GM19468 (cell line): ENCODE results near the gene GRIN2A.

Source experiments
- ATAC-seq: cut with Tn5 transposase; IDR thresholded peaks from one replicate; pipeline ENCODE4 v1.9.1; 2021; ENCODE audit warnings: mild to moderate bottlenecking, moderate library complexity, moderate number of reproducible peaks; ENCODE audit not compliant: unreplicated experiment; ENCODE audit errors: extremely low read depth

GRIN2A gene

DNA sequence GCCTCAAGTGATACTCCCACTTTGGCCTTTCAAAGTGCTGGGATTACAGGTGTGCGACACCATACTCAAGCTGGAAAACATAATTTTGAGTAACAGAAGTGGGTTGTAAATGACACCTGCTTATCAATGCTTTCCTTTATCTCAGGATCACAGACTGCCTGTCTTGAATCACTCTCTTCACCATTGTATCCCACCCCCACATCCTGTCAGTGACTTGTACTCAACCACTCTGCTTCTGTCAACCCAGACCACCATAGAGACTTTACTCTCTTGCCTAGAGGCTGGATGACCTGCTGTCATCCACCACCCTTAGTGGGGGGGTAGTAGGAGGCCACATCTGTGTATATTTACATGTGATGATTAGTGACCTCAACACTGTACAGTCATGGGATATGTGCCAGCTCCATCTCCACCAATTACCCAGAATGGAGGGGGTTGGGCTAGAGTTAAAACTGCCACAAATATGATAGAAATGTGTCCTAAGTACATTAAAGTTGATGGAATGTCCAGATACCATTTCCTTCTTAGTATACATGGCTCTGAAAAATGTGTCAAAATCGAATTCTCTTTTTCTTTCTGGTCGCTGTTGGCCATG, 338.7 kb downstream of the GRIN2A start:
- no peak for ATAC-seq

DNA sequence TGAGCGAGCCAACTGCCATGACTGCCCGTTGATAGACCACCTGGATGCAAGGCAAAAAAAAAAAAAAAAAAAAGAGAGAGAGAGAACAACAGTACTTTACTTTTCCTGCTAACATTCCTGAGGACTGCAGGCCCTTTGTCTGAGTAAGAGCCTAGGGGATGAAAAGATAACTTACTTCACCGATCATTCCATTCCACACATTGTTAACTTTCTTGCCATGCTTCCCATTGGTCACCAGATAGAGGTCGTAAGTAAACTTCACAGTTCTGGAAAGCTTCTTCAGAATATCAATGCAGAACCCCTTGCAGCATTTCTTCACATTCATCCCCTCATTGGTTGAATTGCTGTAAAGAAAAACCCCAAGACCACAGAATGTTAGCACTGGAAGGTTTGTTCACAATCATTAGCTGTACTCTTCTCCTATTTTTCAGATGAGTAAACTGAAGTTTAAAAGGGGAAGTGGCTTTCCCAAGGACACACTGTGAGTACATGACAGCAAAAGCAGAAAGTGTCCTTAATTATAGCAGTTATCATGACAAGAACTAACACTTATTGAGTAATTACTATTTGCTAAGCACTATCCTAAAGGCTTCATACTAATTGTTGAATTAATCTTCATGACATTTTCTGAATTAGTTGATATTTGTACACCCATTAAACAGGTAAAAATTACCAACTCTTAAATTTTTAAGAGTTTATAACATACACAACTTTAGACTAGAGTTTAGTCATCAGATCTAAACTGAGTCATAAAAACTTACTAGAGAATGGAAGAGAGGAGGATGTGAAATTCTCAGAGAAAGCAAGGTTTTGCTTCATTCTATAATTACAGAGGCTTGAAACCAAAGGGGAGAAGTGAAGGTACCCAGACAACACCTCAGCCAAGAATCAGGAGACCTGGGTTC, 341.2 kb downstream of the GRIN2A start:
- no peak for ATAC-seq

DNA sequence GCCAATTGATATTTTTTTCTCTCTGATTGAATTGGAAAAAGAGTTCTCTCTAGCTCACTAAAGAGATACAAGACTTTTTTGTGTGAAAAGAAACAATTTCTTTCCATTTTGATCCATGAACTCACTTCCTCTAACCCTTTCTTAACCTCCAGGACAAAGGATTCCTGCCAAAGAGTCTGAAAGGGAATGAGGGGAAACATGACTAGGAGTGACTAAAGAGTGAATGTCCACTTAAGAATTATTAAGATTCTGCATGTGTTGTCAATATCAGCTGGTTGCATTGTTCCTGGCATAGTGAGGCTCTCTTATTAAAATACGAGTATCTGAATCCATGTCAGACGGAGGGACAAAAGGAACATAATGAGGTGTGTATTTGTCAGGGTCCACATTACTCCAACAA, 344.7 kb downstream of the GRIN2A start:
- ATAC-seq = no peak

DNA sequence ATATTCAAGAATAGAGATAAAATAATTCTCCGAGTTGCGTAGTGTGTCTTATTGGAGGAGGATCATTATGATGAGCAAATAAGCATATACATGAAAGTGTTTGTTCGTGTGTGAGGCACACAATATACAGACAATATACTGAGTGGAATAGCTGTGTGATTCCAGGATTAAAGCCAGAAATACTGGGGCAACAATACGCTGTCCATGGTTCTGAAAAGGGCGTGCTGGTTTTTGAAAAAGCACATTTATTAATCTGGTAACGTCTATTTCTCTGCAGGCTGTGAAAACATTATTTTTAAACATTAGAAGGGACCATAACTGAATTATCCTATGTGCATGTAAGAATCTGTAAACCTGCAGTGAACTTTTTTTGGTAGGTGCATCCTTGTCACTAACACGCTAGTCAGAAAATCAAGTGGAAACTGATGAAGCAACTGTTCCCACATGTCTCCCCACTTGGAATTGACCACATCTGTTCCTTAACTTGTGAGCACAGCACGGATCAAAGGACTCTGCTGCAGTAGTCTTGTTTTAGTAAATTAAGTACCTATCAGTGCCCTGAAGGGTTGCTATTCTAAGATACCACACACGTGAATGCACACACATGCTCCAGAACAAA, 346.0 kb downstream of the GRIN2A start:
- ATAC-seq = no peak

DNA sequence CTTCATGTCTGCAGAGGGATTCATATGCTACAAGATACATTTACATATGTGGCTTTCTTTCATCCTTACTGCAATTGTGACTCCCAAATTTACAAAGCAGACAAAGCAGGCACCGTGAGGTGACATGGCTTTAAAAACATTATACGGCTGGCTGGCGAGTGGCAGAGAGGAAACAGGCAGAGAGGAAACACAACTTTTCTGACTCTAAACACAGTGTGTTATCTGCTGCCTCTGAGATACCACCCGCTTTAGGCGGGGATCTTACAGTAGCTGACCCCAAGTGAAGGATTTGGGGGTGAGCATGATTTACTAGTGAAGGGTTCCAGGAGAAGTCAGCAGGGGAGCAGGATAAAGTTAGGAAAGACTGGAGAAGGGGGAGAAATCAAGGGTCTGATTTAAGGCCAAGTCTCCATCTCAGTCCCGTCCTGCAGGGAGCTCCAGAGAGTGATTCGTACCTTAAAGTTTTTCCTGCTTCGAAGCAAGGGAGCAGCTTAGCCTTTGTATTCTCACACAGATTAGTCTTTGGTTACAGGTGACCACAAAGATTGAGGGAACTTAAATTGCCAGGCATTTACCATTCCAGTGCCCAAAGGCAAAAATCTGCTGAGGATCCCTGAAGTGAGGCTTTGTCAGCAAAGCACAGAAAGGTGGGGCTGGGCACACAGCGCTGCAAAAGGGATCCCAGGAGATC, 355.0 kb downstream of the GRIN2A start:
- ATAC-seq = no peak

DNA sequence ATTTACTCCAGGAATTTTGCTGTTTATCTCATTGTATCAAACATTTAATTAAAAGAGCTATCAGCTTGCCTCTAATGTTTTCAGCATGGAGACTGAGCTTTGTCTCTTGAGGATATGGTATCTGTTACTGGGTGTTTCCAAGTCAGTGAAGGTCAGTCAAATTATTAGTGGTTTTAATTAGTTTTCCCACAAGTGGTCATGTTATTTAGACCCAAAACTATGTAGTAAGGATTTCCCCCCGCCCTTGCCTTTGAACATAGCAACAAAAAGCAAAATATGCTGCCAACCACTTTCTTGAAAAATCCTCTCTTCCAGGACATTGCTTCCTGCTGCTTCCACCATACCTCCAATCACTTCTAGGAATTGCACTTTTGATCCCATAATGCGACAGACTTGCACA, 355.6 kb downstream of the GRIN2A start:
- ATAC-seq = no peak

DNA sequence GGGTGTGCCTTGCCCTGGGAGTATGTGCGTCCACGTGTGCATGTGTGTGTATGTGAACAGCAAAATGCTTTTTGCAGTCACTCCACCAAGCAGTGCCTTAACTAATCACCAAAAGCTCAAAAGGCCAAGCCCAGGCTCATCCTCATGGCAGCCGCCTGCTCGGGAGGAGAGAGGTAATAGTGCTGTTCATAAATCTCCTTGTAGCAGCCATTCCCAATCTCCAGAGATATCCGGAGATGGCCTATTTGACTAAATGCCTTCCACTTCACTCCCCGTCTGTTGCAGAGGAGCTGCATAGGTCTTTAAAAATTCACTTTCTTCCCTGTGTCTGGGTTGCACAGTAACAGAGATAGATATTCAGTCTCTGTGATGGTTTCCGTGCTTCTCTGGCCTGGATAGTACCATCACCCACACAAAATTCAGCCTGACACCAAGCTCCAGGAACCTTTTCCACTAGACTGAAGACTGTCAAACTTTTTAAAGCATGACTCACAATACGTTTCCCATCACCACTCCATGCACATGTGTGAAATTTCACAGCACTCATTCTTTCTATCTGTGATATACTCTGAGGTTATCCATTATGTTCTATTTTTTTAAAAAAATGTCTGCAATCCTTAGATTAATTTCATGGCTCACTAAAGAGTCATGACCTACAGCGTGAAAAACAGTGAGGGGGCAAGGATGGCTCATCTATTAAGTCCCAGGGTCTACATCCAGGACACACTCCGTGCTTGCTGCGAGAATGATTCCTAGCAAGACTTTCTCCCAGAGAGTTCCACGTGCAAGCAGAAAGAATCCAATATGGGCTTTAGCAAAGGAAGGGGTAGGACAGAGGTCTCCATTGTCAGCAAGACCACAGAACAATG, 357.8 kb downstream of the GRIN2A start:
- ATAC-seq = no peak

DNA sequence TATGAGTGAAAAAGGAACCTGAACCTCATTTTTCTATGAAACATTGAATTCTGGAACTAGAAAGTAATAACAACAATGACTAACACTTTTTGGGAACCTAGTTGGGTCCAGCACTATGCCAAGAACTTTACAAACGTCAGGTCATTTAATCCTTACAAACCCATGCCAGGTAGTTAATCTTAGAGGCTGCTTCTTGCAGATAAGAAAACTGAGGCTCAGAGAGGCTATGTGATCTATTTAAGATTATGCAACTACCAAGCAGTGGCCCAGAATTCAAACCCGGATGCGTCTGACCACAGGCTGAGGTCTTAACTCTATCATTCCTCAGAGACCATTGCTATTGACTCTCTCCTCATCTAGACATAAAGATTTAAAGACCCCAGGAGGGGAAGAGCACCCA, 358.7 kb downstream of the GRIN2A start:
- ATAC-seq = no peak

DNA sequence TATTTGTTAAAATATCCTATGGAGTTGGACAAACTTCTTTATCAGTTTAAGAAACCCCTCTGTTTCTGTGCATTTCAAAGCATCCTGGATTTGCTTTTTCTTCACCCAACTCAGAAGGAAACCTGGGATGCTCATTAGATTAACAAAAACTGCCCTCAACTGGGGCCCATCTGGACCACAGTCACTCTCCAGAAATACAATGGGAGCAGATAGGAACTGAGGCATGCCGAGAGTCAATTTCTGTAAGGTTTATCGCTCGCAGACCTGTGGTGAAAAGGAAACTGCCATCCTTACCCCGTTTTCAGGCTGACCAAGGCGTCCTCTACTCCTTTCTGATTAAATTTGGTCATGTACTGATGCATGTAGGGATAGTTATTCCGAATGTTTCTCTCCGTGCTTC, 360.3 kb downstream of the GRIN2A start:
- ATAC-seq = no peak

DNA sequence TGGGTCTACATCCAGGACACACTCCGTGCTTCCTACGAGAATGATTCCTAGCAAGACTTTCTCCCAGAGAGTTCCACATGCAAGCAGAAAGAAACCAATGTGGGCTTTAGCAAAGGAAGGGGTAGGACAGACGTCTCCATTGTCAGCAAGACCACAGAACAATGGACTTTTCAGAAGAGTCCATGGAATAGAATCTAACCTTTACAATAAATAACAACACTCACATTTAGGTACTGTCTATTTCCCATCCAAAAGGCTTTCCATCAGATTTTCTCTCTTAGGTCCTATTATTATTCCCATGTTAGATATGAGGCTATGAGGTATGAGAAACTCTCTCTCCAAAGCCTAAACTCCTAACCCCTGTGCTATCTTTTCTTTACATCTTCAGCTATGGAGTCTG, 360.9 kb downstream of the GRIN2A start:
- ATAC-seq = no peak

DNA sequence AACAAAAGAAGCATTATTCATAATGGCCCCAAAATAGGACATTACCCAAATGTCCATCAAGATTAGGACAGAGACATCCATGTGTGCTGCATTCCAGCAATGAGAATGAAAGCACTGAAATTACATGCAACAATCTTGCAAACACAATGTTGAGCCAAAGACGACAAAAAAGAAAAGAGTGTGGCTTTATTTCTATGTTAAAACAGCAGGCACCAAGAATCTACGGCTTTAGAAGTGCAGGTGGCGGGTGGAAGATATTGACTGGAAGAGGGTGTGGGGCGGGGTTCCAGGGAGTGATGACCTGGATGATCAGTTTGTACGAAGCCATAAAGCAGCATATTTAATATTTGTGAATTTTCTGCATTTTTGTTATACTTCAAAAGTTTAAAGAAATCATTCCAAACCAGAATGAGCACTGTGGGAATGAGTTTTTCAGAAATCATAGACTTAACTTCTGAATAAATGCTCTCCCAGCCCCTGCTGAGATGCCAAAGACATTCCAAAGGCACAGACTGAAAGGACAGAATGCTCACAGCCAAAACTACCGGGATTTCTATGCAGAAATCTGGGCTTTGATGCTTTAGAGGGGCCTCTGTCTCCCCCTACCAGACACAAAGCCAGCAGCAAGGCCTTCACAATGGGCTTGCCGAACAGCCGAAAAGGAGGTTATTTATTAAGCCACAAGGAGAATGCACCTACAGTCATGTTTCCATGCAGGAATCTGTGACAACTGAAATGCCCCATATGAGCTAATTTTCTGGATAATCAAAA, 361.6 kb downstream of the GRIN2A start:
- ATAC-seq = no peak

DNA sequence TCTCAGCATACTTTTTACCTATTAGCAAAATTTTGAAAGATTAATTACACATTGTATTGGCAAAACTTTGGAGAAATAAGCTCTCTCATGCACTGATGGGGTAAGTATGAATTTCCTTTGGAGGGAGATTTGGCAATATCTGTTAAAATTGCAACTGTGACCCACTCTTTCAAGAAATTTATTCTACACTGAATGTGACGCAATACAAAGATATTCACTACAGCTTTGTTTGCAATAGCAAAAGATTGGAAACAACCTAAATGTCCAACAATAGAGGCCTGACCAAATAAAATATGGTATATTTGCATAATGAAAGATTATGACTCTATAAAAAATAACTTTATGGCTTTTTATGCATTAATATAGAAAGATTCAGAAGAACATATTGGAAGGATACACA, 363.5 kb downstream of the GRIN2A start:
- ATAC-seq = no peak

DNA sequence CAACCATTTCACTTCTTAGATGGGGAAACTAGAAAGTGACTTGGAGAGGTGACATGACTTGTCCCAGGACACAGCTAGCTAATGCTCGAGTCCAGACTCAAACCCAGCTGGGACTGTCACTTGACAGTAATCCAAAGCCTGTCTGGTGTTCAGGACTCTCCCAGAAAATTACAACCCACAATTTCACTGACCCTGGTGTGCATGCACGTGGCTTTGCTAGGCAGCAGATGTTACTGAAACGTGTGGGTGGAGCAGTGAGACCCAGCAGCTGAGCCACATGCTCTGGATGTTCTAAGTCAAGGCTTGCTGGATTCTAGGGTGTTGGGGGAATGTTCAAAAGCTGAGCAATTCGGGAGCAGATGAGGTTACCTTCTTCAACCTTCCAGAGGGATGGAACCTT, 364.6 kb downstream of the GRIN2A start:
- ATAC-seq = no peak

DNA sequence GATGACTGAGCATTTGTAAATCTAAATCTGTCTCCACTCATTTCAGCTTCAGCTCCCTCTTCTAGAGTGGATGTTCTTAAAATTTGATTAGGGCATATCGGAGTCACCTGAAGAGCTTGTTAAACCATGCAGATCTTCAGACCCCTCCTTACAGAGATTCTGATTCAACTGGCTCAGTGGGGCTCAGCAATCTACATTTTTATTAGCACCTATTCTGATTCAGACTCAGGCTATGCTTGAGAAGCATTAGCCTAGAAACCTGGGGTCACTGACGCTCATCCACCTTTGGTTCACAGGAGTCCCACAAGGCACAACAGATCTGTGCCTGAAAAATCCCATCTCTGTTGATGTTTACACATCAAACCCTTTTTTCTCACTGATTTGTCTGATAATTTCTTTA, 365.6 kb downstream of the GRIN2A start:
- ATAC-seq = no peak

DNA sequence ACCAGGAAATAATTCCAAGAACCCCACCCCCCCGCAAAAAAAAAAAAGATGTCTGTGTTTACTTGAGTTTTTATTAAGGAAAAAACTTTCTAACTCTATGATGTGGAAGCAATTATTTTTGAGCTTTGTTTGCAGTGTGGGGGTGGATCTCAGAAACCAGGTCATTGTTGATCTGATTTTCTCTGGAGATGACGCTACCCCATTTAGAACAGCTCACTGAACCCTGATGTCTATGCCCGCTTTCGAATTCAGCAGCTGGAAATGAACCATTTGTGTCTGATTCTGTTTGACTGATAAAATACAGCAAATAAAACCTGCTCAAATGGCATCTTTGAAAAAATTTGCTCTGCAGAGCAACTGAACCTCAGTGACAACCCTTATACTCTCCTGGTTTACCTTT, 368.6 kb downstream of the GRIN2A start:
- ATAC-seq = no peak

DNA sequence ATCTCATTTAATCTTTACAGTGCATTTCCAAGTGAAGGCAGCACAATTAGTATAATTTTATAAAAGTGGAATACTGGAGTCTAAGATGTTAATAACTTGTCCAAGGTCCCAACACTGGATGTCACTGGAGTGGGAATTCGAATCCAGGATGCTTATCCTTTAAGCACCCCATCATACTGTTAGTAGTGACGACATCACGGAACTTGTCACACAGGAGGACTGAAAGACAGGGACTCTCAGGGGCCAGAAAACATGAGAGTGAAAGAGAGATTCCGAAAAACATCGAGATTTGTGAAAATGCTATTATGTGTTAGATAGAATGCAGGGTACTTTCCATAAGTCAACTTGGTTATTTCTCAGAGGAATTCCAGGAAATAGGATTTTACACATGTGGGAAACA, 374.0 kb downstream of the GRIN2A start:
- ATAC-seq = no peak

DNA sequence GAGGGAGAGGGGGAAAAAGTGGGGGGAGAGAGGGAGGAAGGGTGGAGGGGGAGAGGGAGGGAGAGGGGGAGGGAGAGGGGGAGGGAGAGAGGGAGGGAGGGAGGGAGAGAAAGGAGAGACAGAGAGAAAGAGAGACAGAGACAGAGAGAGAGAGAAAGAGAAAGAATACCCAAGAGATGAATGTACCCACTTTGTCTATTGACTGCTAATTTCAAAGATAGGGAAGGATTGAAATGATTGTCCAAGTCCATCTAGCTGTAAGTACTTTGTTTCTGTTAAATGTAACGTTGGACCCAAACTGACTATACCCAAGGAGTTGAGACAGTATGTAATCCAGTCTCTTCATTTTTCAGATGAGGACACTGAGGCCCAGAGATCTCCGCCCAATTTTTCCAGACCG, 374.9 kb downstream of the GRIN2A start:
- ATAC-seq = no peak

DNA sequence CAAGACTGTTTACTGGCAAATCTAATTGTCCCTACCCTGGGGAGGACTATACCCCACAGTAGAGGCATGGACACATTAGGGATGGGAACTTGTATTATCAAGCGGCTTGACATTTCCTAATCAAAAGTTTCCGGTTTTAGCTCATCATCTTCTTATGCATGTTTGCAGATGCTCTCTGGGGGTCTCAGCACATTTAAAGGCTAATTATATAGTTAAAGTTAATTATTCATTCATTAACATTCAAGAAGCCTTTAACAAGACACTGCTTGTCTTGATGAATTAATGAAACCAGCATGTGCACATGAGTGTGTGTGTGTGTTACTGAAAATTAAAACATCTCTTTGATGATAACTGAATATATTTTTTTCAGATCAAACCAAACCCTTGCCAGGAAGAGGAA, 377.1 kb downstream of the GRIN2A start:
- ATAC-seq = no peak

DNA sequence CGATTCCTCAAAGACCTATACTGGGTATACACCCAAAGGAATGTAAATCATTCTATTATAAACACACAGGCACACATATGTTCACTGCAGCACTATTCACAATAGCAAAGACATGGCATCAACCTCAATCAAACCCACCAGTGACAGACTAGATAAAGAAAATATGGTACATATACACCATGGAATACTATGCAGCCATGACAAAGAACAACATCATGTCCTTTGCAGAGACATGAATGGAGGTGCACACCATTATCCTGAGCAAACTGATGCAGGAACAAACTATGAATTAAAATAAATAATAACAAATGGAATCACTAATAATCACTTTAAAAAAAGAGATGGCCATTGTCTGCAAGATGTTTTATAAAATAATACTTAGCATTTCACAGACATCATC, 380.1 kb downstream of the GRIN2A start:
- no peak for ATAC-seq
